Nephron (organoid): Measurements from ENCODE around the gene GTPBP2.

ENCODE experiments used
- H3K27ac Mint-ChIP-seq, 3 experiments: 2 replicates each; pipeline ENCODE4 v1.8.0; 2020; ENCODE audit warnings: mixed read lengths in 3 of 3, mild to moderate bottlenecking in 2 of 3, moderate library complexity in 1 of 3
- H3K27me3 Mint-ChIP-seq: 2 replicates; pipeline ENCODE4 v1.8.0; 2021; ENCODE audit warnings: low read depth, mild to moderate bottlenecking, moderate library complexity, mixed read lengths
- H3K36me3 Mint-ChIP-seq: 2 replicates; pipeline ENCODE4 v1.8.0; 2020; ENCODE audit warnings: low read depth, mixed read lengths
- H3K4me1 Mint-ChIP-seq: 2 replicates; pipeline ENCODE4 v1.8.0; 2020; ENCODE audit warnings: mixed read lengths
- H3K4me3 Mint-ChIP-seq, 3 experiments: 2 replicates each; pipeline ENCODE4 v1.8.0; 2020; ENCODE audit warnings: mild to moderate bottlenecking in 3 of 3, mixed read lengths in 3 of 3, moderate library complexity in 2 of 3
- H3K9me3 Mint-ChIP-seq: 2 replicates; pipeline ENCODE4 v1.8.0; 2020; ENCODE audit warnings: mixed read lengths
- TF ChIP-seq, protein P1 (sequence below), 3 experiments: fragments of 200-600 bp; sonication (generic); IDR thresholded peaks; one replicate each; pipeline ENCODE4 v1.5.0; 2021; ENCODE audit warnings: antibody characterized with exemption in 3 of 3; ENCODE audit not compliant: unreplicated experiment in 3 of 3

The GTPBP2 gene

DNA sequence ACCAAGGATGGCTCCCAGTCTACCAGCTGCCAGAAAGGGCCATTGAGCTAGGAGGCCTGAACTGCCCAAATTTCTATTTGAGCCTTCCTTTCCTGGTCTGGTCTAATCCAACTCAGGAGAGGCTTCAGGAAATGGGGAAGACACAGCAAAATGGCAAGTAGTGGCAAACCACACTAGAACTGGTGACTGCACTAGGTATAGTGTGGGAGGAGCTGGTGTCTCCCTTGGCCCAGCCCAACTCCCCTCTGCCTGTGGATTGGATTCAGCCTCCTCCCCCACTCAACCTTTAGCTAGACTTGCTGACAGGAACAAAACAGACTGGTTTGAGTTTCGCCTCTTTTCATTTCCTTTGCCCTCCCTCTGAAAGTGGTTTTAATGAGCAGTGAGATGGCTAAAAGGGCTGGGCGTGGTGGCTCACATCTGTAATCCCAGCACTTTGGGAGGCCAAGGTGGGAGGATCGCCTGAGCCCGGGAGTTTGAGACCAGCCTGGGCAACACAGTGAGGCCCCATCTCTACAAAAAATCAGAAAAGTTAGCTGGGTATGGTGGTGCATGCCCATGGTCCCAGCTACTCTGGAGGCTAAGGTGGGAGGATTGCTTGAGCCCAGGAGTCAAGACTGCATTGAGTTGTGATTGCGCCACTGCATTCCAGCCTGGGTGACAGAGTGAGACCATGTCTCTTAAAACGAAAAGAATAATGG lies 41.0 kb upstream of the GTPBP2 start:
- no peaks in the 10 kb centered on the region for H3K9me3 Mint-ChIP-seq
- H3K36me3 Mint-ChIP-seq = peaks cover 36% of the 10 kb centered on the region
- no peaks in the 10 kb centered on the region for H3K27me3 Mint-ChIP-seq
- peaks cover 83% of the 10 kb centered on the region for H3K4me1 Mint-ChIP-seq
- TF ChIP-seq, protein P1, sequence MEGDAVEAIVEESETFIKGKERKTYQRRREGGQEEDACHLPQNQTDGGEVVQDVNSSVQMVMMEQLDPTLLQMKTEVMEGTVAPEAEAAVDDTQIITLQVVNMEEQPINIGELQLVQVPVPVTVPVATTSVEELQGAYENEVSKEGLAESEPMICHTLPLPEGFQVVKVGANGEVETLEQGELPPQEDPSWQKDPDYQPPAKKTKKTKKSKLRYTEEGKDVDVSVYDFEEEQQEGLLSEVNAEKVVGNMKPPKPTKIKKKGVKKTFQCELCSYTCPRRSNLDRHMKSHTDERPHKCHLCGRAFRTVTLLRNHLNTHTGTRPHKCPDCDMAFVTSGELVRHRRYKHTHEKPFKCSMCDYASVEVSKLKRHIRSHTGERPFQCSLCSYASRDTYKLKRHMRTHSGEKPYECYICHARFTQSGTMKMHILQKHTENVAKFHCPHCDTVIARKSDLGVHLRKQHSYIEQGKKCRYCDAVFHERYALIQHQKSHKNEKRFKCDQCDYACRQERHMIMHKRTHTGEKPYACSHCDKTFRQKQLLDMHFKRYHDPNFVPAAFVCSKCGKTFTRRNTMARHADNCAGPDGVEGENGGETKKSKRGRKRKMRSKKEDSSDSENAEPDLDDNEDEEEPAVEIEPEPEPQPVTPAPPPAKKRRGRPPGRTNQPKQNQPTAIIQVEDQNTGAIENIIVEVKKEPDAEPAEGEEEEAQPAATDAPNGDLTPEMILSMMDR (IDR thresholded peaks at IDR 0.05; ENCODE audit: unreplicated experiment in 3 of 3) = no peak
- H3K4me3 Mint-ChIP-seq = peak overlapping the region; percentile 21 to 57 (median 35)
- H3K27ac Mint-ChIP-seq = peak overlapping the region; percentile 95 to 99 (median 95)

DNA sequence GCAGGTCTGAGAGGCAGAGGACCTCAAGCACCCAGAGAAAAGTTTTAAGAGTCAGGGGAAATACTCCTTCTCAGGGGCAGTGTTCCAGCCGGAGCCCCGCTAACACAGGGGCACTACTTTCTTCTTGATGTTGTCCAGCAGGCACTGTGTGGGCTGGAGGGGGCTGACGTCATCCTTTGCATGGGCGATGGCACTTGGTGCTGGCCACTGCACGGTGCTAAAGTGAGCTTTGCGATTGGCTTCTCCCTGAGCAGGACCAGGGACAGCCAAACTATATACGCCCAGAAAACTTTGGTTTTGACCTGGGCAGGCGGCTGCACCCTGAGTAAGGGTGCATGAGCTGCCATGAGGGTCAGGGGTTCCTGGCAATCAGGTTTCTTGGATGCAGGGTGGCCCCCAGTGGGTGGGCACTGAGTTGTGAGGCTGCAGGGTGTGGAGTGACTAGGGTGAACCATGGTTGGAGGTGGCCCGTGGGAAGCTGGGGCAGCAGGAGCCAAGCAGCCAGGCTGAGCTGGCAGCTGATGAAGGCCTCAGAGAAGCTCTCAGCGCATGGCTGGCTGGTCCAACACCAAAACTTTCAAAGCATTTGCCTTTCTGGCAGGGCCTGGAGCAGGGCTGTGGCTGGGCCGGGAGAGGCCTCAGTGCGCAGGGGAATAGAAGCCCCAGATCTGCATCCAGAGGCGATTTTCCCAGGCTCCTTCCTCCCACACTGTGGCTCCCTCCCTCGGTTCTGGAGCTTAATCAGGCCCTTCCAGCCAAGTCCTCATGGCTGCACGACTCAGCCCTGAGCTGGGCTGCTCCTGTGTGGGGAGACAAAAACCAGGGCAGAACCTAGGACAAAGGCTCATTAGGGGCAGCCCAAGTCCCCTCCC lies 40.2 kb upstream of the GTPBP2 start:
- TF ChIP-seq, protein P1 (IDR thresholded peaks at IDR 0.05; ENCODE audit: unreplicated experiment in 3 of 3) = no peak
- Mint-ChIP-seq H3K27ac (peak overlapping the region; percentile 95 to 99 (median 95)), H3K4me1 (peaks cover 80% of the 10 kb centered on the region), H3K36me3 (peaks cover 28% of the 10 kb centered on the region), H3K4me3 (peak overlapping the region in 1 of 3 experiments; percentile 57), H3K9me3 (no peaks in the 10 kb centered on the region), H3K27me3 (no peaks in the 10 kb centered on the region)

DNA sequence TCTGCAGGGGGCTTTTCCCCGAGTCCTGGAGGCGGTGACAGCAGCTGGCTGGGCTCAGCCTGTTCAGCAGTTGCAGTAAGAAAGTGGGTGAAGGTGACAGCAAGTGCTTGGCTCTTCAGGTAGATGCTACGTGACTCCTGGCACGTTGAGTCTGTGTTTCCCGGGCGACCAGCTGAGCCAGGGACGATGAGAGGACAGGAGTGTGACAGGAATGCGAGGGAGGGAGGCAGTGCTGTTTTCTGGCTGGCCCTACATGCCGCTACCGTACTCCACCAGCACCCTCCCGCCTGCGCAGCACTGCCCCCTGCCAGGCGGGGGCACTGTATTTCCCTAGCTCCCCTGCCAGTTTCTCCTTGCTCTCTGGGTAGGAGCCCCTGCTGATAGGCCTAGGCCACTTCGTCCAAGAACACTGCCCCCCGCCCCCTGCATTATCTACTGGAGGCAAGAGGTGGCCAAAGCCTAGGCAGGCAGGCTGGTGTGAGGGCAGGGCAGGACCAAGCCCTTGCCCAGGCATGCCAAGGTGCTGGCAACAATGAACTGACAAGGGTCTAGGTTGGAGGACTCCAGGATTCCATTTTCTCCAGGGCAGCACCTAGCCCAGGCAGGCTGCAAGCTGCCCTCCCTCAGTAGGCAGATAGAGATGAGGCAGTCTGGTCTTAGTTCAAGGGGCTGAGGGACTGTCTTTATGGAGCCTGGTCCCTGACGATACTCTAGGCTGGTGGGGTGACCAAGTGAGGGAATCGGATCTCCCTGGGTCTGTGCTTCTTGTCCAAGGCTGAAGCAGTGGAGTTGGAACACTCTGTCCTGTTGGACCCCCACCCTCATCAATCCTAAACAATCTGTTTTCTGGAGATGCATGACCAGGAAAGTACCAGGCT lies 39.3 kb upstream of the GTPBP2 start:
- peak overlapping the region; percentile 95 to 99 (median 95) for H3K27ac Mint-ChIP-seq
- H3K9me3 Mint-ChIP-seq = no peaks in the 10 kb centered on the region
- no peaks in the 10 kb centered on the region for H3K27me3 Mint-ChIP-seq
- H3K36me3 Mint-ChIP-seq = peaks cover 22% of the 10 kb centered on the region
- peaks cover 74% of the 10 kb centered on the region for H3K4me1 Mint-ChIP-seq
- H3K4me3 Mint-ChIP-seq = peak overlapping the region; percentile 19 to 68 (median 30)
- TF ChIP-seq, protein P1 (IDR thresholded peaks at IDR 0.05; ENCODE audit: unreplicated experiment in 3 of 3) = peak; percentile 41 to 62 (median 49)

DNA sequence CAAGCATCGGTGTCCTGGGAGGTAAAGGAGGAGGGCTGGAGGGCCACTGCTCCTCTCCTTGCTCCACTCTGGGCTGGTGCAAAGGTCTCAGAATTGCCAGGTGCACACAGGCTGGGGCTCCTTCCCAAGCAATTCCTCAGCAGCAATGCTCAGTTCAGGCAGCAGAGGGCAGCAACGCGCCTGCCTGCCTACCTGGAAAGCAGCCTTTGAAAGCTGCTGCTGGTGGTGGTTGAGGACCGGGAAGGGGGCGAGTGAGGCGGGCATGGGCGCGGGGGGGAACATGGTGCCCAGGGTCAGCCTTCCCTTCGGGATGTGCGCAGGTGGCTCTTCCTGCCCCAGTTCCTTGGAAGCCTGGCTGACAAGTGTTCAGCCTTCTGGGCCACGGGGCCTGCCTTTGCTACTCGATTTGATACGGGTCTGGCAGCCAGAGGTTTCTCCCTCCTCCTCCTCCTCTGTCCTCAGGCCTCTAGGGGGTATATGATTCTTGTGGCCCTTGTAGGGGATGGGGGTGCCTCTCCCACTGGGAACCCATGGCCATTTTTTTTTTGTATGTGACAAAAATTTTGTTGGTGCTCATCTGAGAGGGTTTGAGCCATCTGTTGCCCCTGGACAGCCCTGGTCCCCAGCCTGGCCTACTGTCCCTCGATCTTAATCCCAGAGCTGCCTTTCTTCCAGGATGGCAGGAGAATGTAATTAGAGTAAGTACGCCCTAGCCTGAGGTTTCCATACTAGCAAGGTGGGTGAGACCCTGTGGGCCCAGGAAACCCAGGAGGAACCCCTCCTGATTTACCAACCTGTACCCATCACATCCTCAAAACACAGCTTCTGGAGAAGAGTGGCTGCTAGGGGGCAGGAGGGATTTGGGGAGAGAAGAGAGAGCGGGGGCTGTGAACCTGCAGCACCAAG lies 38.4 kb upstream of the GTPBP2 start:
- Mint-ChIP-seq H3K4me3 (peak overlapping the region; percentile 50 to 76 (median 68)), H3K4me1 (peaks cover 65% of the 10 kb centered on the region), H3K27ac (peak overlapping the region; percentile 95 to 99 (median 95)), H3K36me3 (peaks cover 14% of the 10 kb centered on the region), H3K9me3 (no peaks in the 10 kb centered on the region), H3K27me3 (no peaks in the 10 kb centered on the region)
- TF ChIP-seq, protein P1 (IDR thresholded peaks at IDR 0.05; ENCODE audit: unreplicated experiment in 3 of 3) = peak; percentile 95 to 97 (median 96)
